GM12892 (cell line): ENCODE data around the gene MAFF.

ENCODE experiments used
- POLR2A ChIP-seq: IDR thresholded peaks from 2 replicates; pipeline ENCODE4 v1.6.1; 2011; ENCODE audit warnings: low read depth, low read length, control low read depth
- POLR2AphosphoS5 ChIP-seq: IDR thresholded peaks from 2 replicates; pipeline ENCODE4 v1.6.1; 2011; ENCODE audit warnings: low read depth, low read length, control low read depth

DNA sequence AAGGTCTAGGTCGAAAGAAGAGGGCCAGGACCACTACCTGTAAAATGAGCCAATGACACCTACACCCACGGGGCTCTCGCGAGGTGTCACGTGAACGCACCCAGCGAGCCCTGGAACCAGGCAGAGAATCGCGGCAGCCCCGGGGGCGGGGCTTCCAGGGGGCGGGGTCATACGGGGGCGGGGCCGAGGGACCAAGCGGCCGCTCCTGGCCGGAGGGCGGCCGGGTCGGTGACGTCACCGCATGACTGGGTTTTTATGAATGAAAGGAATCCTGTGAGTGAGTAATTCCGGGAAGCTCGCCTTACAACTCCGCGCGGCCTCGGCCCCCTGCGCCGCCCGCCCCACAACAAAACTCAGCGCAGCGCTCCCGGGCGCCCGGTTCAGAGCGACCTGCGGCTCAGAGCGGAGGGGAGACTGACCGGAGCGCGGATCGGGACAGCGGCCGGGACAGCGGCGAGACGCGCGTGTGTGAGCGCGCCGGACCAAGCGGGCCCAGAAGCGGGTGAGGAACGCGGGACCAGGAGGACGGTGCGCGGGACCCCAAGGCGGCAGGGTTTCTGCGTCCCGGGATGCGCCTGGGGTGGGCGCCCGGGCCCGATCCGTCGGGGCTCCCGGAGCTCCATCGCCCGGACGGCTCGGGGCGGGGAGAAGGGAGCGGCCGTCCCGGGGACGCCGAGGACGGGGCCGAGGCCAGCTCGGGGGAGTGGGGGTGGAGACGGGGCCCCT lies at the start of gene MAFF:
- peak; percentile 29; the same call in 1 of the 2 replicates for TF ChIP-seq POLR2A
- TF ChIP-seq POLR2AphosphoS5 = no peak
